Measurements from ENCODE around the gene BRF1.

The BRF1 gene

GRCh38 chr14:105300542-105301102 lies at the start of gene BRF1:
BRF1 (minus strand) TSS chr14:105301001; CDS start chr14:105300629, 372 bp downstream.
- H3K9me3 ChIP-seq (ENCODE audit: low read depth, low read length): no peaks in the 10 kb centered on the region
- peak within 1 kb of the TSS; percentile 80 for H3K27ac ChIP-seq
- H3K4me3 ChIP-seq: peak within 1 kb of the TSS; percentile 96
- H3K36me3 ChIP-seq (ENCODE audit: insufficient read depth, low read length): no peaks in the 10 kb centered on the region
- DNase-seq (ENCODE audit: low read depth, low spot score): peak; percentile 50
- TF ChIP-seq POLR2AphosphoS5 (IDR thresholded peaks at IDR 0.05; ENCODE audit: borderline replicate concordance, low read depth, low read length): 0 out of 2 replicates have a peak, but pooled peaks have one; percentile 41
- TF ChIP-seq EZH2 (IDR thresholded peaks at IDR 0.05): no peak
- no peak for TF ChIP-seq FOXP2 (optimal IDR thresholded peaks at IDR 0.05; ENCODE audit: control extremely low read depth, extremely low read length, insufficient read depth)
- peak within 1 kb of the TSS; percentile 93 for H3K9ac ChIP-seq (ENCODE audit: insufficient read length)

- no peaks in the 10 kb centered on the region for H3K36me3 ChIP-seq (ENCODE audit: insufficient read depth, low read length)
- TF ChIP-seq POLR2AphosphoS5 (IDR thresholded peaks at IDR 0.05; ENCODE audit: borderline replicate concordance, low read depth, low read length): no peak
- TF ChIP-seq EZH2 (IDR thresholded peaks at IDR 0.05): no peak
- no peak for TF ChIP-seq FOXP2 (optimal IDR thresholded peaks at IDR 0.05; ENCODE audit: control extremely low read depth, extremely low read length, insufficient read depth)
These were observed 49.2 kb upstream of the BRF1 start for GRCh38 chr14:105349992-105350391.

GRCh38 chr14:105348945-105349699 lies 48.3 kb upstream of the BRF1 start:
- Histone ChIP-seq H3K9me3 (ENCODE audit: low read depth, low read length) (no peaks in the 10 kb centered on the region), H3K9ac (ENCODE audit: insufficient read length) (no peak overlapping the region), H3K36me3 (ENCODE audit: insufficient read depth, low read length) (no peaks in the 10 kb centered on the region), H3K27ac (no peak overlapping the region), H3K4me3 (no peak overlapping the region)
- TF ChIP-seq POLR2AphosphoS5 (IDR thresholded peaks at IDR 0.05; ENCODE audit: borderline replicate concordance, low read depth, low read length) (no peak), FOXP2 (optimal IDR thresholded peaks at IDR 0.05; ENCODE audit: control extremely low read depth, extremely low read length, insufficient read depth) (no peak), EZH2 (IDR thresholded peaks at IDR 0.05) (no peak)
- no peak for DNase-seq (ENCODE audit: low read depth, low spot score)

More at GRCh38 chr14:105349992-105350391, 49.2 kb upstream of the BRF1 start:
- DNase-seq (ENCODE audit: low read depth, low spot score): no peak
- H3K4me3 ChIP-seq: no peak overlapping the region
- H3K9me3 ChIP-seq (ENCODE audit: low read depth, low read length): no peaks in the 10 kb centered on the region
- no peak overlapping the region for H3K27ac ChIP-seq
- H3K9ac ChIP-seq (ENCODE audit: insufficient read length): no peak overlapping the region

- TF ChIP-seq POLR2AphosphoS5 (IDR thresholded peaks at IDR 0.05; ENCODE audit: borderline replicate concordance, low read depth, low read length): no peak
- TF ChIP-seq EZH2 (IDR thresholded peaks at IDR 0.05): no peak
- no peak for TF ChIP-seq FOXP2 (optimal IDR thresholded peaks at IDR 0.05; ENCODE audit: control extremely low read depth, extremely low read length, insufficient read depth)
- DNase-seq (ENCODE audit: low read depth, low spot score): no peak
- no peak overlapping the region for H3K4me3 ChIP-seq
These were observed 47.6 kb upstream of the BRF1 start for GRCh38 chr14:105348169-105348944.

GRCh38 chr14:105347587-105347968 lies 46.8 kb upstream of the BRF1 start:
- Histone ChIP-seq H3K9ac (ENCODE audit: insufficient read length) (no peak overlapping the region), H3K4me3 (no peak overlapping the region), H3K27ac (no peak overlapping the region), H3K9me3 (ENCODE audit: low read depth, low read length) (no peaks in the 10 kb centered on the region), H3K36me3 (ENCODE audit: insufficient read depth, low read length) (no peaks in the 10 kb centered on the region)
- no peak for TF ChIP-seq EZH2 (IDR thresholded peaks at IDR 0.05)
- no peak for TF ChIP-seq FOXP2 (optimal IDR thresholded peaks at IDR 0.05; ENCODE audit: control extremely low read depth, extremely low read length, insufficient read depth)
- TF ChIP-seq POLR2AphosphoS5 (IDR thresholded peaks at IDR 0.05; ENCODE audit: borderline replicate concordance, low read depth, low read length): no peak
- no peak for DNase-seq (ENCODE audit: low read depth, low spot score)

More at GRCh38 chr14:105348169-105348944, 47.6 kb upstream of the BRF1 start:
- H3K27ac ChIP-seq: no peak overlapping the region
- no peak overlapping the region for H3K9ac ChIP-seq (ENCODE audit: insufficient read length)
- H3K36me3 ChIP-seq (ENCODE audit: insufficient read depth, low read length): no peaks in the 10 kb centered on the region
- no peaks in the 10 kb centered on the region for H3K9me3 ChIP-seq (ENCODE audit: low read depth, low read length)

GRCh38 chr14:105346876-105347586 lies 46.2 kb upstream of the BRF1 start:
- no peak for DNase-seq (ENCODE audit: low read depth, low spot score)
- Histone ChIP-seq H3K9ac (ENCODE audit: insufficient read length) (no peak overlapping the region), H3K36me3 (ENCODE audit: insufficient read depth, low read length) (no peaks in the 10 kb centered on the region), H3K9me3 (ENCODE audit: low read depth, low read length) (no peaks in the 10 kb centered on the region), H3K4me3 (no peak overlapping the region), H3K27ac (no peak overlapping the region)
- no peak for TF ChIP-seq EZH2 (IDR thresholded peaks at IDR 0.05)
- TF ChIP-seq POLR2AphosphoS5 (IDR thresholded peaks at IDR 0.05; ENCODE audit: borderline replicate concordance, low read depth, low read length): no peak
- no peak for TF ChIP-seq FOXP2 (optimal IDR thresholded peaks at IDR 0.05; ENCODE audit: control extremely low read depth, extremely low read length, insufficient read depth)

GRCh38 chr14:105346200-105346533 lies 45.4 kb upstream of the BRF1 start:
- H3K9ac ChIP-seq (ENCODE audit: insufficient read length): no peak overlapping the region
- TF ChIP-seq EZH2 (IDR thresholded peaks at IDR 0.05): no peak
- no peak for TF ChIP-seq POLR2AphosphoS5 (IDR thresholded peaks at IDR 0.05; ENCODE audit: borderline replicate concordance, low read depth, low read length)
- TF ChIP-seq FOXP2 (optimal IDR thresholded peaks at IDR 0.05; ENCODE audit: control extremely low read depth, extremely low read length, insufficient read depth): no peak
- no peak for DNase-seq (ENCODE audit: low read depth, low spot score)
- H3K9me3 ChIP-seq (ENCODE audit: low read depth, low read length): no peaks in the 10 kb centered on the region
- H3K27ac ChIP-seq: no peak overlapping the region
- H3K4me3 ChIP-seq: no peak overlapping the region
- H3K36me3 ChIP-seq (ENCODE audit: insufficient read depth, low read length): no peaks in the 10 kb centered on the region

All from SK-N-MC (cell line).